RWPE2 (cell line): ENCODE data around the gene USP15.

Experiments used
- ATAC-seq: fragments of 200-7000 bp; cut with Tn5 transposase; 3 replicates; pipeline ENCODE4 v1.9.1; 2021; ENCODE audit warnings: low read depth
- DNase-seq: peaks from one replicate; pipeline ENCODE4 v3.0.0-alpha.2; 2020; ENCODE audit warnings: low spot score
- H3K27ac ChIP-seq: fragments of 450-650 bp; 2 replicates; pipeline ENCODE4 v1.5.1; 2017; ENCODE audit warnings: mild to moderate bottlenecking; ENCODE audit not compliant: poor library complexity, severe bottlenecking
- H3K27me3 ChIP-seq: fragments of 250-450 bp; sonication (Bioruptor Pico); 2 replicates; pipeline ENCODE4 v1.5.1; 2021; ENCODE audit warnings: mild to moderate bottlenecking, moderate library complexity; ENCODE audit not compliant: insufficient read depth, poor library complexity, severe bottlenecking
- H3K36me3 ChIP-seq: fragments of 250-450 bp; sonication (Bioruptor Pico); 2 replicates; pipeline ENCODE4 v1.5.1; 2020; ENCODE audit warnings: low read depth, mild to moderate bottlenecking, moderate library complexity
- H3K4me1 ChIP-seq: fragments of 250-450 bp; sonication (Bioruptor Pico); 2 replicates; pipeline ENCODE4 v1.5.1; 2021; ENCODE audit warnings: mild to moderate bottlenecking, moderate library complexity; ENCODE audit not compliant: insufficient read depth, poor library complexity, severe bottlenecking
- H3K4me3 ChIP-seq: fragments of 250-450 bp; sonication (Bioruptor Pico); 2 replicates; pipeline ENCODE4 v1.5.1; 2021; ENCODE audit warnings: mild to moderate bottlenecking, moderate library complexity; ENCODE audit not compliant: severe bottlenecking
- H3K9me3 ChIP-seq: fragments of 250-450 bp; sonication (Bioruptor Pico); 2 replicates; pipeline ENCODE4 v1.5.1; 2021; ENCODE audit warnings: mild to moderate bottlenecking, moderate library complexity; ENCODE audit not compliant: severe bottlenecking
- CTCF ChIP-seq: fragments of 450-650 bp; IDR thresholded peaks from one replicate; pipeline ENCODE4 v1.5.1; 2017; ENCODE audit warnings: mild to moderate bottlenecking, moderate library complexity; ENCODE audit not compliant: poor library complexity, severe bottlenecking

The USP15 gene

DNA sequence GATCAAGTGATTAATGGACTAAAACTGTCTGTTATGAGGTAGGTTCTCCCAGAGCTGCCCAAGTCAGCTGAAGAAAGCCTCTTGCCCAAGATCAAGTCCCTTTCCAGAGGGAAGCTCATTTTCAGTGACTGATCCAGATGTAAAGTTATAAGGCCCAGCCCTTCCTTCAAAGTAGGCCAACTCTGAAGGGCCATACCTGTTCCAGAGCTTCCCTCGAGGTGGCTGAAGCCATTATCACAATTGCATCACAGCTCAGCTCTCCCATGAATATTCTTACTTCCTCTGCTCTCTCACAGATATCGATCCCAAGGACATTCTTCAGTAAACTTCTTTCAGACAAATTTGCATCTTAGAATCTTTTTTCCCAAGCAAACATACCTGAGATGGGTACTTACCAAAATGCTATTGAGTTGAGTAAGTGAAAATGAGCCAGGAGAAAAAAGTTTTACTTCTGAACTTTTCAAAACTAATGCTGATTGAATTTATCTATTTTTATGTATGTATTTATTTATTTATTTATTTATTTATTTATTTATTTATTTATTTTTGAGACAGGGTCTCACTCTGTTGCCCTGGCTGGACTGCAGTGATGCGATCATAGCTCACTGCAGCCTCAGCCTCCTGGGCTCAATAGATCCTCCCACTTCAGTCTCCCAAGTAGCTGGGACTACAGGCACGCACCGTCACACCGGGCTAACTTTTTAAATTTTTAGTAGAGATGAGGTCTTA lies 42.6 kb upstream of the USP15 start:
- no peak for ATAC-seq
- DNase-seq: no peak
- Histone ChIP-seq H3K4me1 (peaks cover 7% of the 10 kb centered on the region), H3K36me3 (no peaks in the 10 kb centered on the region), H3K4me3 (no peak overlapping the region), H3K9me3 (no peaks in the 10 kb centered on the region), H3K27me3 (no peaks in the 10 kb centered on the region), H3K27ac (no peak overlapping the region)
- TF ChIP-seq CTCF: no peak

GRCh38 chr12:62221107-62221506 lies 39.1 kb upstream of the USP15 start:
- Histone ChIP-seq H3K4me1 (no peaks in the 10 kb centered on the region), H3K36me3 (no peaks in the 10 kb centered on the region), H3K4me3 (no peak overlapping the region), H3K27me3 (no peaks in the 10 kb centered on the region), H3K27ac (no peak overlapping the region), H3K9me3 (no peaks in the 10 kb centered on the region)
- no peak for TF ChIP-seq CTCF
- DNase-seq (no peak), ATAC-seq (no peak)

GRCh38 chr12:62224601-62225000 lies 35.6 kb upstream of the USP15 start:
- DNase-seq: no peak
- no peak for TF ChIP-seq CTCF
- no peak overlapping the region for H3K27ac ChIP-seq
- no peaks in the 10 kb centered on the region for H3K4me1 ChIP-seq
- no peak for ATAC-seq
- H3K36me3 ChIP-seq: no peaks in the 10 kb centered on the region
- H3K27me3 ChIP-seq: no peaks in the 10 kb centered on the region
- H3K4me3 ChIP-seq: no peak overlapping the region
- no peaks in the 10 kb centered on the region for H3K9me3 ChIP-seq

GRCh38 chr12:62227091-62227490 lies 33.1 kb upstream of the USP15 start:
- Histone ChIP-seq H3K36me3 (no peaks in the 10 kb centered on the region), H3K27ac (no peak overlapping the region), H3K4me1 (no peaks in the 10 kb centered on the region), H3K9me3 (no peaks in the 10 kb centered on the region), H3K27me3 (no peaks in the 10 kb centered on the region), H3K4me3 (no peak overlapping the region)
- ATAC-seq (no peak), DNase-seq (no peak)
- no peak for TF ChIP-seq CTCF

- DNase-seq: no peak
- no peaks in the 10 kb centered on the region for H3K27me3 ChIP-seq
- H3K4me1 ChIP-seq: no peaks in the 10 kb centered on the region
- TF ChIP-seq CTCF: no peak
- H3K4me3 ChIP-seq: no peak overlapping the region
- no peaks in the 10 kb centered on the region for H3K9me3 ChIP-seq
- no peak for ATAC-seq
- H3K36me3 ChIP-seq: no peaks in the 10 kb centered on the region
- H3K27ac ChIP-seq: no peak overlapping the region
Observed at GRCh38 chr12:62230652-62231051, 29.6 kb upstream of the USP15 start.
